Vagina (tissue), 2 donors: ENCODE measurements around the gene SERGEF. TPM values are rescaled to one million over a fixed set of nuclear protein-coding genes. Genes with fewer than 3 reads are reported as not detected.

Experiments used
- DNase-seq, 2 donors: peaks; one replicate each; pipeline ENCODE4 v3.0.0-alpha.2; 2017; ENCODE audit errors: extremely low spot score in 2 of 2
- H3K27ac ChIP-seq: fragments of 200-600 bp; sonication (generic); one replicate; pipeline ENCODE4 v1.5.1; 2019
- H3K27me3 ChIP-seq: fragments of 200-600 bp; sonication (generic); one replicate; pipeline ENCODE4 v1.5.1; 2019
- H3K36me3 ChIP-seq, 2 donors: fragments of 200-600 bp; sonication (generic); one replicate each; pipeline ENCODE4 v1.5.1; 2017 to 2019
- H3K4me1 ChIP-seq: fragments of 200-600 bp; sonication (generic); one replicate; pipeline ENCODE4 v1.5.1; 2019
- H3K4me3 ChIP-seq, 2 donors: fragments of 200-600 bp; sonication (generic); 1 replicate in 1 of 2; 2 replicates in 1 of 2; pipeline ENCODE4 v1.5.1; 2016 to 2019
- H3K9me3 ChIP-seq: fragments of 200-600 bp; sonication (generic); one replicate; pipeline ENCODE4 v1.5.1; 2019
- POLR2A ChIP-seq, 2 donors: fragments of 450-650 bp; IDR thresholded peaks; one replicate each; pipeline ENCODE4 v1.6.1; 2017; ENCODE audit warnings: antibody characterized with exemption in 2 of 2, mild to moderate bottlenecking in 2 of 2, moderate library complexity in 2 of 2
- POLR2AphosphoS5 ChIP-seq, 2 donors: sonication (generic); formaldehyde crosslinking; IDR thresholded peaks; one replicate each; pipeline ENCODE4 v1.9.0; 2017; ENCODE audit warnings: antibody characterized with exemption in 2 of 2, mild to moderate bottlenecking in 2 of 2, low read depth in 1 of 2; ENCODE audit not compliant: insufficient read depth in 1 of 2
- intact Hi-C: fragments of 100-400 bp; cut with DNase I; formaldehyde crosslinking; loops from one replicate; pipeline ENCODE4 v1.15.1; 2023
- total RNA-seq: library from RNA; depleted of rRNA; stranded (reverse); fragments of >200 nt; gene quantifications from one replicate; pipeline ENCODE4 v1.2.3, GENCODE V29; 2016
- TF ChIP-seq, protein P1 (sequence below), 3 experiments: fragments of 450-650 bp in 2 of 3; fragments of 200-600 bp in 1 of 3; sonication (generic) in 1 of 3; IDR thresholded peaks; one replicate each; pipeline ENCODE4 v1.5.1; 2017 to 2019; ENCODE audit warnings: antibody characterized with exemption in 3 of 3, mild to moderate bottlenecking in 2 of 3, moderate library complexity in 2 of 3

The SERGEF gene
- total RNA-seq, result 30.7 TPM

- H3K4me1 ChIP-seq, result peaks cover 14% of the 10 kb centered on the region
- peak within 1 kb of the TSS; percentile 57 to 61 for H3K4me3 ChIP-seq
- TF ChIP-seq, protein P1, sequence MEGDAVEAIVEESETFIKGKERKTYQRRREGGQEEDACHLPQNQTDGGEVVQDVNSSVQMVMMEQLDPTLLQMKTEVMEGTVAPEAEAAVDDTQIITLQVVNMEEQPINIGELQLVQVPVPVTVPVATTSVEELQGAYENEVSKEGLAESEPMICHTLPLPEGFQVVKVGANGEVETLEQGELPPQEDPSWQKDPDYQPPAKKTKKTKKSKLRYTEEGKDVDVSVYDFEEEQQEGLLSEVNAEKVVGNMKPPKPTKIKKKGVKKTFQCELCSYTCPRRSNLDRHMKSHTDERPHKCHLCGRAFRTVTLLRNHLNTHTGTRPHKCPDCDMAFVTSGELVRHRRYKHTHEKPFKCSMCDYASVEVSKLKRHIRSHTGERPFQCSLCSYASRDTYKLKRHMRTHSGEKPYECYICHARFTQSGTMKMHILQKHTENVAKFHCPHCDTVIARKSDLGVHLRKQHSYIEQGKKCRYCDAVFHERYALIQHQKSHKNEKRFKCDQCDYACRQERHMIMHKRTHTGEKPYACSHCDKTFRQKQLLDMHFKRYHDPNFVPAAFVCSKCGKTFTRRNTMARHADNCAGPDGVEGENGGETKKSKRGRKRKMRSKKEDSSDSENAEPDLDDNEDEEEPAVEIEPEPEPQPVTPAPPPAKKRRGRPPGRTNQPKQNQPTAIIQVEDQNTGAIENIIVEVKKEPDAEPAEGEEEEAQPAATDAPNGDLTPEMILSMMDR (IDR thresholded peaks at IDR 0.05), result peak in 1 of 3 experiments; percentile 14
- TF ChIP-seq POLR2A (IDR thresholded peaks at IDR 0.05) (no peak), POLR2AphosphoS5 (IDR thresholded peaks at IDR 0.05; ENCODE audit: insufficient read depth in 1 of 2, low read depth in 1 of 2) (peak in 1 of 2 donors; percentile 82)
- no peaks in the 10 kb centered on the region for H3K27me3 ChIP-seq
- H3K9me3 ChIP-seq, result no peaks in the 10 kb centered on the region
- intact Hi-C loops, result no loop called here
- no peak for DNase-seq
- no peaks in the 10 kb centered on the region for H3K36me3 ChIP-seq
- H3K27ac ChIP-seq, result peak within 1 kb of the TSS; percentile 86
These were observed at the start of gene SERGEF for GRCh38 chr11:18012906-18013781. SERGEF (minus strand) TSS chr11:18013047; CDS start chr11:18013010, 37 bp downstream.

DNA sequence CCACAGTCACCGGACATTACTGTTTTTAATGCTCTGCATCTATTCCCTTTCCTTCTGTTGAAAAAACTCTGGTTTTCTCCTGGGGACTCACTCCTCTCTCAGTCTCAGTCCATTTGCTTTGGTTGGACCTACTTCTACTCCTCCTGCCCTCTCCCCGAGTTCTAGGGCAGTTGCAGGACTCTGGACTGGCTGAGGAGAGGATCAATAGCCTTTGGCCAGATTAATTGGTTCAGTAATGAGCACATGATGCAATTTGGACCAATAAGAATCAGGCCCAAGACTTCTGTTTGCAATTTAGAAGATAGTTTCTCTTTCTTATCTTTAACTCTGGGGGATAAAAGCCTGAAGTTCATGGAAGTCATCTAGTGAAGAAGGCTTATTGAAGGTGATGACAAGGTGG is 48.5 kb upstream of the SERGEF start:
- no peaks in the 10 kb centered on the region for H3K9me3 ChIP-seq
- intact Hi-C loops, result no loop called here
- H3K4me3 ChIP-seq, result no peak overlapping the region
- H3K36me3 ChIP-seq, result no peaks in the 10 kb centered on the region
- no peak for TF ChIP-seq POLR2A (IDR thresholded peaks at IDR 0.05)
- TF ChIP-seq, protein P1 (IDR thresholded peaks at IDR 0.05), result no peak
- no peak for TF ChIP-seq POLR2AphosphoS5 (IDR thresholded peaks at IDR 0.05; ENCODE audit: insufficient read depth in 1 of 2, low read depth in 1 of 2)
- DNase-seq, result no peak
- H3K27me3 ChIP-seq, result no peaks in the 10 kb centered on the region
- no peaks in the 10 kb centered on the region for H3K4me1 ChIP-seq
- no peak overlapping the region for H3K27ac ChIP-seq

GRCh38 chr11:18056561-18057181 is 43.8 kb upstream of the SERGEF start:
- H3K4me1 ChIP-seq, result no peaks in the 10 kb centered on the region
- no peaks in the 10 kb centered on the region for H3K27me3 ChIP-seq
- H3K27ac ChIP-seq, result no peak overlapping the region
- H3K36me3 ChIP-seq, result no peaks in the 10 kb centered on the region
- DNase-seq, result no peak
- H3K9me3 ChIP-seq, result no peaks in the 10 kb centered on the region
- TF ChIP-seq, protein P1 (IDR thresholded peaks at IDR 0.05), result no peak
- TF ChIP-seq POLR2AphosphoS5 (IDR thresholded peaks at IDR 0.05; ENCODE audit: insufficient read depth in 1 of 2, low read depth in 1 of 2), result no peak
- no peak overlapping the region for H3K4me3 ChIP-seq
- intact Hi-C loops, result no loop called here

GRCh38 chr11:18054511-18055103 is 41.8 kb upstream of the SERGEF start:
- Histone ChIP-seq H3K27ac (no peak overlapping the region), H3K27me3 (no peaks in the 10 kb centered on the region), H3K9me3 (no peaks in the 10 kb centered on the region), H3K4me1 (no peaks in the 10 kb centered on the region), H3K4me3 (no peak overlapping the region), H3K36me3 (no peaks in the 10 kb centered on the region)
- no peak for TF ChIP-seq POLR2AphosphoS5 (IDR thresholded peaks at IDR 0.05; ENCODE audit: insufficient read depth in 1 of 2, low read depth in 1 of 2)
- TF ChIP-seq, protein P1 (IDR thresholded peaks at IDR 0.05), result no peak
- no peak for TF ChIP-seq POLR2A (IDR thresholded peaks at IDR 0.05)
- intact Hi-C loops, result no loop called here
- no peak for DNase-seq
